MM.1S (cell line): ENCODE data around the gene NRG3.

Experiments
- DNase-seq: peaks from one replicate; pipeline ENCODE4 v3.0.0-alpha.2; 2015
- H2AFZ ChIP-seq: fragments of 300-600 bp; sonication (generic); 2 replicates; pipeline ENCODE4 v1.6.0; 2016; ENCODE audit warnings: antibody characterized with exemption, low read length
- H3F3A ChIP-seq: fragments of 300-600 bp; sonication (generic); 2 replicates; pipeline ENCODE4 v1.6.1; 2016; ENCODE audit warnings: mild to moderate bottlenecking, antibody characterized with exemption, low read length, moderate library complexity, mixed read lengths; ENCODE audit not compliant: insufficient read depth
- H3K27ac ChIP-seq: fragments of 300-600 bp; sonication (generic); 2 replicates; pipeline ENCODE4 v1.5.1; 2016; ENCODE audit warnings: mild to moderate bottlenecking, low read length
- H3K27me3 ChIP-seq: fragments of 300-600 bp; sonication (generic); replicated peaks from 2 replicates; pipeline ENCODE4 v1.6.0; 2016; ENCODE audit warnings: low read length; ENCODE audit not compliant: insufficient read depth
- H3K36me3 ChIP-seq: fragments of 300-600 bp; sonication (generic); replicated peaks from 2 replicates; pipeline ENCODE4 v1.6.1; 2016; ENCODE audit warnings: mild to moderate bottlenecking, low read length, mixed read lengths; ENCODE audit not compliant: insufficient read depth
- H3K4me1 ChIP-seq: fragments of 300-600 bp; sonication (generic); 2 replicates; pipeline ENCODE4 v1.6.1; 2016; ENCODE audit warnings: low read length, mixed read lengths
- H3K4me2 ChIP-seq: fragments of 300-600 bp; sonication (generic); 2 replicates; pipeline ENCODE4 v1.6.0; 2016; ENCODE audit warnings: low read depth, low read length
- H3K4me3 ChIP-seq: fragments of 300-600 bp; sonication (generic); 2 replicates; pipeline ENCODE4 v1.5.1; 2016; ENCODE audit warnings: low read length, mixed read lengths
- H3K79me2 ChIP-seq: fragments of 300-600 bp; sonication (generic); 2 replicates; pipeline ENCODE4 v1.6.1; 2016; ENCODE audit warnings: mixed run types, low read length, mixed read lengths
- H3K9ac ChIP-seq: fragments of 300-600 bp; sonication (generic); 2 replicates; pipeline ENCODE4 v1.6.1; 2016; ENCODE audit warnings: low read length, mixed read lengths
- H3K9me2 ChIP-seq: fragments of 300-600 bp; sonication (generic); replicated peaks from 2 replicates; pipeline ENCODE4 v1.6.1; 2016; ENCODE audit warnings: mild to moderate bottlenecking, low read length, mixed read lengths; ENCODE audit not compliant: insufficient read depth
- H3K9me3 ChIP-seq: fragments of 300-600 bp; sonication (generic); replicated peaks from 2 replicates; pipeline ENCODE4 v1.6.1; 2016; ENCODE audit warnings: mild to moderate bottlenecking, low read length, mixed read lengths; ENCODE audit not compliant: insufficient read depth
- H4K20me1 ChIP-seq: fragments of 300-600 bp; sonication (generic); 2 replicates; pipeline ENCODE4 v1.6.1; 2016; ENCODE audit warnings: mild to moderate bottlenecking, low read length, moderate library complexity, mixed read lengths; ENCODE audit not compliant: insufficient read depth
- EZH2 ChIP-seq: fragments of 300-600 bp; sonication (generic); optimal IDR thresholded peaks from 2 replicates; pipeline ENCODE3; 2017; ENCODE audit warnings: low read depth, mild to moderate bottlenecking, antibody characterized with exemption, low read length, mixed read lengths
- EZH2phosphoT487 ChIP-seq: fragments of 300-600 bp; sonication (generic); IDR thresholded peaks from 2 replicates; pipeline ENCODE4 v1.6.1; 2018; ENCODE audit warnings: antibody characterized with exemption, low read length
- TF ChIP-seq, protein P1 (sequence below): fragments of 300-600 bp; sonication (generic); IDR thresholded peaks from 2 replicates; pipeline ENCODE4 v1.5.1; 2016; ENCODE audit warnings: antibody characterized with exemption, low read length, mixed read lengths

The NRG3 gene

DNA sequence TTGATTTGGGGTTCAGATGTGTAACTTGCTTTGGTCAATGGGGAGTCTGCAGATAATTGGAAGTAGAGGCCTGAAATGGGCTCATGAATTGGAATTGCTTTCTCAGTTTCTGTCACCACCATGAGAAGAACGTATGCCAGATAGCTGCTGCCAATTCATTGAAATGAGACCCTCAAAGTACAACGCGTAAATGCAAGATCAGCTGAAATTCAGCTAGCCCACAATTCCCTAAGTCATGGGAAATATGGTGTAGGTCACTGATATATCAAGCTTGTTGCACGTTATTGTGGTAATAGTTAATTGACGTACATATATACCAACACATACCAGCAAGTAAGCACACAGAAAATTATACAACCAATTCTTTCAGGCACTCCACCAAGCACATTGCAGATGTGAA lies 520.0 kb downstream of the NRG3 start:
- no peaks in the 10 kb centered on the region for H3K27me3 ChIP-seq
- no peak overlapping the region for H3K4me3 ChIP-seq
- H4K20me1 ChIP-seq, result no peaks in the 10 kb centered on the region
- no peaks in the 10 kb centered on the region for H3K9me2 ChIP-seq
- no peak for DNase-seq
- H2AFZ ChIP-seq, result no peak overlapping the region
- H3K9me3 ChIP-seq, result no peaks in the 10 kb centered on the region
- no peaks in the 10 kb centered on the region for H3K79me2 ChIP-seq
- TF ChIP-seq, protein P1, sequence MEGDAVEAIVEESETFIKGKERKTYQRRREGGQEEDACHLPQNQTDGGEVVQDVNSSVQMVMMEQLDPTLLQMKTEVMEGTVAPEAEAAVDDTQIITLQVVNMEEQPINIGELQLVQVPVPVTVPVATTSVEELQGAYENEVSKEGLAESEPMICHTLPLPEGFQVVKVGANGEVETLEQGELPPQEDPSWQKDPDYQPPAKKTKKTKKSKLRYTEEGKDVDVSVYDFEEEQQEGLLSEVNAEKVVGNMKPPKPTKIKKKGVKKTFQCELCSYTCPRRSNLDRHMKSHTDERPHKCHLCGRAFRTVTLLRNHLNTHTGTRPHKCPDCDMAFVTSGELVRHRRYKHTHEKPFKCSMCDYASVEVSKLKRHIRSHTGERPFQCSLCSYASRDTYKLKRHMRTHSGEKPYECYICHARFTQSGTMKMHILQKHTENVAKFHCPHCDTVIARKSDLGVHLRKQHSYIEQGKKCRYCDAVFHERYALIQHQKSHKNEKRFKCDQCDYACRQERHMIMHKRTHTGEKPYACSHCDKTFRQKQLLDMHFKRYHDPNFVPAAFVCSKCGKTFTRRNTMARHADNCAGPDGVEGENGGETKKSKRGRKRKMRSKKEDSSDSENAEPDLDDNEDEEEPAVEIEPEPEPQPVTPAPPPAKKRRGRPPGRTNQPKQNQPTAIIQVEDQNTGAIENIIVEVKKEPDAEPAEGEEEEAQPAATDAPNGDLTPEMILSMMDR, result no peak
- TF ChIP-seq EZH2phosphoT487, result no peak
- no peak for TF ChIP-seq EZH2
- H3K9ac ChIP-seq, result no peak overlapping the region
- H3F3A ChIP-seq, result no peaks in the 10 kb centered on the region
- no peaks in the 10 kb centered on the region for H3K4me1 ChIP-seq
- H3K27ac ChIP-seq, result no peak overlapping the region
- no peaks in the 10 kb centered on the region for H3K36me3 ChIP-seq
- no peak overlapping the region for H3K4me2 ChIP-seq

DNA sequence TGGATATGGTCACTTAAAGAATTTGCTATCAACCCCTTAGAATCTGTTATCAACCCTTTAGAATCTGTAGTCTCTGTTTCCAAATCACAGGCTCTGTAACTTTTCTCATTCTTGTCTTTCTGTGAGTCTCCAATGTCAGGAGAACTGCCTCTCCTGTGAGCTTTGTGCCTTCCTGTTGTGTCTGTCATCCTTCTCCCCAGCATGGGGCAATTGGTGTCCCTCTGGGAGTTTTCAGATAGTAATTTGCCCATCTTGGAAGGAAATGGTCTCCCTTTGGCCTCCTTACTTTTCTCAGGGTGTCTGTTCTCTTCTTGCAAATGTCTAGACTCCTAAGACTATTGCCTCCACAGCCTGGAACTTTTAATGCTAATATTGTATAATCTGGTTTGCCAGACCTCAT lies 521.9 kb downstream of the NRG3 start:
- H3K9me2 ChIP-seq, result no peaks in the 10 kb centered on the region
- H3K36me3 ChIP-seq, result no peaks in the 10 kb centered on the region
- H3K27me3 ChIP-seq, result no peaks in the 10 kb centered on the region
- no peaks in the 10 kb centered on the region for H3K4me1 ChIP-seq
- no peaks in the 10 kb centered on the region for H3K79me2 ChIP-seq
- H3K4me2 ChIP-seq, result no peak overlapping the region
- H4K20me1 ChIP-seq, result no peaks in the 10 kb centered on the region
- TF ChIP-seq, protein P1, result no peak
- TF ChIP-seq EZH2 (no peak), EZH2phosphoT487 (no peak)
- H2AFZ ChIP-seq, result no peak overlapping the region
- DNase-seq, result no peak
- no peak overlapping the region for H3K27ac ChIP-seq
- H3K9me3 ChIP-seq, result no peaks in the 10 kb centered on the region
- no peak overlapping the region for H3K4me3 ChIP-seq
- no peaks in the 10 kb centered on the region for H3F3A ChIP-seq
- no peak overlapping the region for H3K9ac ChIP-seq

DNA sequence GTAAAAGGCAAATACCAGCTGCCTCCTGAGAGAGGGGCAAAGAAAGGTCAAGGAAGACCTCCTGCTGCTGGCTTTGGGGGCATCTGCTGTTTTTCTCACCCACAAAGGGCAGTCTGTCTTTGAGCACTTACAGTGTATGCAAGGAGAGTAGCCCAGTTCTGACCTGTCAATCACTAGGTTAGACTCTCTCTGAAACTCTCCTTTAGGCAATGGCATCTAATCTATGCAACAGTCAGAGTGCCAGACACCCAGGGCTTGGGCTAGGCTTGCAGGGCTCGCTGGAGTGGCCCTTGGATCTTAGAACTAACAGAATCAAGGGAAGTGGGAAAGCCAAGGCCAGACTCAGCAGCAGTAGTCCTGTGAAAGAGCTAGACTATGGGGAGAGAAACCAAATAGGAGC lies 522.9 kb downstream of the NRG3 start:
- Histone ChIP-seq H4K20me1 (no peaks in the 10 kb centered on the region), H3K4me3 (no peak overlapping the region), H3K4me1 (no peaks in the 10 kb centered on the region), H3K9me3 (no peaks in the 10 kb centered on the region), H3K27ac (no peak overlapping the region), H3K9me2 (no peaks in the 10 kb centered on the region), H3K36me3 (no peaks in the 10 kb centered on the region), H3K4me2 (no peak overlapping the region), H3K79me2 (no peaks in the 10 kb centered on the region), H3F3A (no peaks in the 10 kb centered on the region), H3K27me3 (no peaks in the 10 kb centered on the region), H2AFZ (no peak overlapping the region), H3K9ac (no peak overlapping the region)
- TF ChIP-seq, protein P1, result no peak
- TF ChIP-seq EZH2 (no peak), EZH2phosphoT487 (no peak)
- no peak for DNase-seq

DNA sequence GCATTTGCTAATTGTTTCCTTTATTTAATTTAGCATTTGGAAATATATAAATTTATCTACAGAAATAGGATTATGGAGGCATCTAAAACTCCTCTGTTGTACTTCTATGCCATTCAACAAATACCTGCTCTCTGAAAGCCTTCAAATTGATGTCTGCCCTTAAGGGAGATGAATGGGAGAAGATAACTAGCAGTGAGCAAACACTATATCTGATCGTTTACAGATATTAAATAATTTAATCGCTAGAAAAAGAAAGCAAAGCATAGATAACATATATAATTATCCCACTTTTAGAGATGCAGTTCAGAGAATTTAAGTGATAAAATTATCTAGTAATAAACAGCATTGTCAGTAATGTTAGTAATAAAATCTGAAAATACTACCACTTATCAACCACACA lies 524.9 kb downstream of the NRG3 start:
- no peaks in the 10 kb centered on the region for H3K4me1 ChIP-seq
- H3K9ac ChIP-seq, result no peak overlapping the region
- no peak overlapping the region for H2AFZ ChIP-seq
- TF ChIP-seq EZH2, result no peak
- TF ChIP-seq, protein P1, result no peak
- no peak for TF ChIP-seq EZH2phosphoT487
- H3K4me3 ChIP-seq, result no peak overlapping the region
- H3K79me2 ChIP-seq, result no peaks in the 10 kb centered on the region
- H3K9me3 ChIP-seq, result no peaks in the 10 kb centered on the region
- H3K27me3 ChIP-seq, result no peaks in the 10 kb centered on the region
- H3K9me2 ChIP-seq, result no peaks in the 10 kb centered on the region
- no peaks in the 10 kb centered on the region for H3F3A ChIP-seq
- DNase-seq, result no peak
- H3K27ac ChIP-seq, result no peak overlapping the region
- H3K36me3 ChIP-seq, result no peaks in the 10 kb centered on the region
- no peak overlapping the region for H3K4me2 ChIP-seq
- H4K20me1 ChIP-seq, result no peaks in the 10 kb centered on the region
